GM19324 (cell line): ENCODE results near the gene VASP.

ENCODE experiments used
- ATAC-seq: cut with Tn5 transposase; IDR thresholded peaks from one replicate; pipeline ENCODE4 v1.9.1; 2021; ENCODE audit warnings: mild to moderate bottlenecking, moderate library complexity; ENCODE audit not compliant: unreplicated experiment, low FRiP score

The VASP gene

GRCh38 chr19:45512881-45513483 lies 5.7 kb downstream of the VASP start:
- ATAC-seq: no peak

GRCh38 chr19:45514376-45515051 lies 7.2 kb downstream of the VASP start:
- ATAC-seq: no peak

DNA sequence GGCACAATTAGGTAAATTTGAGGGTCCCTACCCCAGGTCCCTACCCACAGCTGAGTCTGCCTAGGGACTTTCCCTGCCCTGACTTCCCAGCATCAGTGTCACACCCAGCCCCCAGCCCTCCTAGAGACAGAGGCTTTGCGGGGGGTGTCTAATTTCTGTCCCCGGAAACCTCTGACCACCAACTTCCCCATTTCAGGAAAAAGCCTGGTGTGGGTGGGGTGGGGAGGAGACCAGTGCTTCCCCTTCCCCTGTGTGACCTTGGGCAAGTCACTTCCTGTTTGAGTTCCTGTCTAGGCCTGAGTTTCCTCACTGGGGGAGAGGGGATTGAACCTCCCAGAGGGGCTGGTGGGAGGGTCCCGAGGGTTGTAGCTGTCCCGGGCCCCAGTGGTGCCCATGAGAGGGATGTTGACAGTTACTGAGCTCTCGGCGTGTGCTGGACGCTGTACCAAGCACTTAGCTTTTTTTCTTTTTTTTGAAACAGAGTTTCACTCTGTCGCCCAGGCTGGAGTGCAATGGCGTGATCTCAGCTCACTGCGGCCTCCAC lies 7.9 kb downstream of the VASP start:
- ATAC-seq: no peak

DNA sequence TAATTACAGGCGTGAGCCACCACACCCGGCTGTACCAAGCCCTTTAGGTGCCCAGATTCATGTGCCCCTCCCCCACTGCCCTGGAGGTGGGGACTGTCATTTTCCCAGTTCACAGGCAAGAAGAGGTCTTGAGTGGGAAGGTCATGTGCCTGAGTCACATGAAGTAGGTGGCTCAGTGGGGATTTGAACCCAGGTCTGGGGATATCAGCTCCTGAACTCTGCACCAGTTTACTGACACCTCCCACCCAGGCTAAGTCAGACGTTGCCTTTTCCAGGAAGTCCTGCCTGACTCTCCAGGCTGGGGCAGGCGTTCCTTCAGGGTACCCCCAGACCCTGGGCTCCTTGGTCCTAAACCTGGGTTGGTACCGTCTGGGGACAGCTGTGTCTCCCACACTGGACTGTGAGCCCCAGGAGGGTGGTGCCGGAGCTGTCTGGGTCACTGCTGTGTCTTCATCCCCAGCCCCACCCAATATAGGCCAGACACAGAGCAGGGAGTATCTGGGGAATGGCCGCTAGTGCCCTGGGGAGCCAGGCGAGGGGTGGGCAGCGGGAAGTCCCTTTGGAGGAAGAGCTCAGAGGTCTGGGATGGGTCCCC lies 8.6 kb downstream of the VASP start:
- no peak for ATAC-seq

DNA sequence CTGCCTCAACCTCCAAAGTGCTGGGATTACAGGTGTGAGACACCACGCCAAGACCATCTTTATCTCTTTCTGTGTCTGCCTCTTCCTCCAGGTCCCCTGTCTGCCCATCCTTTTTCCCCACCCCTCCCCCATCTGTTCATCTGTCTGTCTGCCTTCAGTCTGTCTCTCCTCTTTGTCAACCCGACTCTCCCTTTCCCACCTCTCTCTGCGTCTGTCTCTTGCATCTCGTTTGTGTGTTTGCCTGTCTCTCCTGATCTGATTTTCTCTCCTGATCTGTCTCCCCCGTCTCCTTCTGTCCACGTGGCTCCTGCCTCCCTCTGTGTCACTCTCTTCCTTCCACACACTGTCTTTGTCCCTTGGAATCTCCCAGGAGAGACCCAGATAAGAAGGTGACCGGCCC lies 10.0 kb downstream of the VASP start:
- ATAC-seq: no peak

GRCh38 chr19:45517641-45518468 lies 10.6 kb downstream of the VASP start:
- ATAC-seq: no peak

DNA sequence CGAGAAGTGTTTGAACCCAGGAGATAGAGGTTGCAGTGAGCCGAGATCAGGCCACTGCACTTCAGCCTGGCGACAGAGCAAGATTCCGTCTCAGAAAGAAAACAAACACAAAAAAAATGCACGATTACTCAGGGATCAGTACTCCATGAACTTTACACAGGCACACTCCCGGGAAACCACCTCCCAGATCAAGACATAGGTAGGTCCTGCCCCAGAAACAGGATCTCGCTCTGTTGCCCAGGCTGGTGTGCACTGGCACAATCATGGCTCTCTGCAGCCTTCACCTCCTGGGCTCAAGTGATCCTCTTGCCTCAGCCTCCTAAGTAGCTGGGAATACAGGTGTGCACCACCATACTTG lies 11.2 kb downstream of the VASP start:
- no peak for ATAC-seq

DNA sequence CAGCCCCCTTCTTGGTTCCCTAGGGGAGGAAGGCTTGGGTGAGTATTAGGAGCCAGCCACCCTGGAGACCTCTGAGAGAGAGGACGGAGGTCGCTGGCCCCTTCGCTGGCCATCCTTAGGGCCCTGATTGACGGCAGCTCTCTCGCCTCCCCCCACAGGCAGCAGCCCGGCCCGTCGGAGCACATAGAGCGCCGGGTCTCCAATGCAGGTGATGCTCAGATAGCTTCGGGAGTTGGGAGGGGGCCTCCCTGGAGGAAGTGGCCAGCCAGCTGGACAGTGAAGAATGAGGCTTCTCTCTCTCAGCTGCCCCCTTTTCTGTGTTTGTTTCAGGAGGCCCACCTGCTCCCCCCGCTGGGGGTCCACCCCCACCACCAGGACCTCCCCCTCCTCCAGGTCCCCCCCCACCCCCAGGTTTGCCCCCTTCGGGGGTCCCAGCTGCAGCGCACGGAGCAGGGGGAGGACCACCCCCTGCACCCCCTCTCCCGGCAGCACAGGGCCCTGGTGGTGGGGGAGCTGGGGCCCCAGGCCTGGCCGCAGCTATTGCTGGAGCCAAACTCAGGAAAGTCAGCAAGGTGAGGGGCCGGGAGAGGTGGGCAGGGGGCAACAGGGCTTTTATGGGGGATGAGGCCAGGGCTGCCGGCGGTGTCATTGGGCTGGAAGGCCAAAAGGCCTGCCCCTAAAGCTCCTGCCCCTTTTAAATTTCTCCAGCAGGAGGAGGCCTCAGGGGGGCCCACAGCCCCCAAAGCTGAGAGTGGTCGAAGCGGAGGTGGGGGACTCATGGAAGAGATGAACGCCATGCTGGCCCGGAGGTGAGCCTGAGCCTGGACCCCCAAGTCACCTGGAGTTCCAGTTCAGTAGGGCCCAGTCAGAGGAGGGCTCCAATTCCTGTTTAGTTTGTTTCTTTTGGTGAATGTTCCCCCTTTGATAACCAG lies 15.0 kb downstream of the VASP start:
- ATAC-seq: no peak

- no peak for ATAC-seq
Measured at GRCh38 chr19:45523642-45524256, 16.5 kb downstream of the VASP start.

- no peak for ATAC-seq
Measured at GRCh38 chr19:45524575-45525129, 17.4 kb downstream of the VASP start.

DNA sequence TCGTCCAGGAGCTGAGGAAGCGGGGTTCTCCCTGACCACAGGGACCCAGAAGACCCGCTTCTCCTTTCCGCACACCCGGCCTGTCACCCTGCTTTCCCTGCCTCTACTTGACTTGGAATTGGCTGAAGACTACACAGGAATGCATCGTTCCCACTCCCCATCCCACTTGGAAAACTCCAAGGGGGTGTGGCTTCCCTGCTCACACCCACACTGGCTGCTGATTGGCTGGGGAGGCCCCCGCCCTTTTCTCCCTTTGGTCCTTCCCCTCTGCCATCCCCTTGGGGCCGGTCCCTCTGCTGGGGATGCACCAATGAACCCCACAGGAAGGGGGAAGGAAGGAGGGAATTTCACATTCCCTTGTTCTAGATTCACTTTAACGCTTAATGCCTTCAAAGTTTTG lies 18.9 kb downstream of the VASP start:
- ATAC-seq: no peak

DNA sequence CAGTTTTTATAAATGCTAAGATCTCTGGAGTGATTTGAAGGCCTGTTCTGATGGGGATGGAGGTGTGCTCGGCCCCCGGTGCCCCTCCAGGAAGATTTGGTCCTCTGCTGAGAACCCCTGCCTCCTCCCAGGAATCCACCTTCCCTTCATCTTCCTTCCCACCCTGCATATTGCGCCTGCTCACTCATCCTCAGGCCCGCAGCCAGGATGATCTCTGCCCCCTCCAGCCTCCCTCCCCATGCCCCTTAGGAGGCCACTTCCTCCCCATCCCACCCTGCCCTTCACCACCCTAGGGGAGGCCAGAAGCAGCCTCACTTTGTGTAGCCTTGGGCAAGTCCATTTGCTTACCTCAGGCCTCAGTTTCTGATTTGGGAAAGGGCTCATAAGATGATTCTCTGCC lies 19.7 kb downstream of the VASP start:
- no peak for ATAC-seq

GRCh38 chr19:45527731-45528130 lies 20.5 kb downstream of the VASP start:
- ATAC-seq: no peak

- ATAC-seq: no peak
Measured at GRCh38 chr19:45528149-45528743, 21.0 kb downstream of the VASP start.

DNA sequence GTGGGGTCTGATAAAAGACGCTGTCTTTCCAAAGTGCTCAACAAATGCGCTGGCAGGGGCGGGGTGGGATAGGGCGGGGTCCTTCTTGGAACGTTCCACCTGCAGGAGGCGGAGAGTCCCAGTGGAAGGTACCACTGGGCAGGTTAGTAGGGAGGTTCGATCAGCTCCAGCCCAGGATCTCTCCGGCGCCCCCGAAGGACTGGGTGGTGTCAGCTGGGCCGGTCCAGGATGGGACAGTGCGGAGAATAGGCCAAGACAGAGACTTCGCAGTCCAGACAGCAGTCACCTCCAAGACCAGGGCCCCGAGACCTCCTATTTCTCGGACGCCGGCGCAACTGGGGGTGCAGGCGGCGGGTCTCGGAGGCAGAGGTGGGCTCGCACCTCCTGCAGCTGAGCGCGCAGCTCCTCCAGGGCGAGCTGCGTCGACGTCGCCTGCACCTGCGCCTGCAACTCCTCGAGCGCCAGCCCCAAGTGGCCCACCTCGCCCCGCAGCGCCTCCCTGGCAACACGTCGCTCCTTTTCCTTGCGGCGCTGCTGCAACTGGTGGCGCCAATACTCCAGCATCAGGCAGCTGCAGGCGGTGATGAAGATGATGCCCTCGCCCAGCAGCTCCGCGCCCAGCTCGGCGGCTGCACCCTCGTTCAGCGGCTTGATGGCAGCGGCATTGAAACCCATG lies 21.6 kb downstream of the VASP start:
- ATAC-seq: no peak

DNA sequence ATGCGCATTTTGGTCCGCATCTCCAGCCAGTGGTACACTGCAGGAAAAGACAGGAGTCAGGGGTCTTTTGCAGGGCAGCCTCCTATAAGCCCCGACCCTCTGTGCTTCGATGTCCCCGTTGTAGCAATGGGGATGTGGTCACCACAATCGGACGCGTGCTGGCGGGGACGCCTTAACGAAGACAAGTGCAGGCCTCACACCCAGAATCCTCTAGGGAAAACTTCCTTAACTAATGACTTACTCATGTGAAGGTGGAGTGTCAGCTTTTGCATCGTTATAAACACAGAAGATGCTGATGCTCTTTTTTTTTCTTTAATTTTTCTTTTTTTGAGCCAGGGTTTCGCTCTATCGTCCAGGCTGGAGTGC lies 22.1 kb downstream of the VASP start:
- no peak for ATAC-seq

DNA sequence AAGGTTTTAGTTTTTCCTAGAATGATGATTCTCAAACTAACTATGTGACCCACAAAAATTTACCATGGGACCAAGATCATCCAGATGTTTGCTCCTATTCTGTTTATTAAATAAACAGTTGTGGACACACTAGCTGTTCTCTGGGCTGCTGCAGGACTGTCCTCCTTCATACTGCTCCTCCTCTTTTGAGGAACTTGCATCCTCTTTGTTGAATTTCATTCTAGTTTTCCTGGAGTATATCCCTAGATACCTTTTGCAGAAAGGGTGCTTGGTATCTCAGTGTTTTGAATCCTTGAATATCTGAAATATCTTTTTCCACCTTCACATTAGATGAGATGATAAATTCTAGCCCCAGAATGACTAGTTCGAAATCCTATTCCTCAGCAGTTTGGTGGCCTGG lies 24.1 kb downstream of the VASP start:
- ATAC-seq: no peak

GRCh38 chr19:45539459-45539858 lies 32.2 kb downstream of the VASP start:
- ATAC-seq: no peak
